OCI-LY1 (cell line): ENCODE measurements around the gene SOX13.
"Not testable (repeated sequence)": the region's sequence is repeated elsewhere in the genome, so short reads cannot be mapped to it uniquely, and the experiment has no call there.

Experiments
- H2AFZ ChIP-seq: fragments of 200-600 bp; sonication (generic), shearing (Covaris generic); 2 replicates; pipeline ENCODE4 v1.6.0; 2014; ENCODE audit warnings: antibody characterized with exemption, mild to moderate bottlenecking, low read length
- H3F3A ChIP-seq: fragments of 200-600 bp; sonication (generic), shearing (Covaris generic); 2 replicates; pipeline ENCODE4 v1.6.0; 2014; ENCODE audit warnings: mild to moderate bottlenecking, antibody characterized with exemption, low read length, moderate library complexity; ENCODE audit not compliant: insufficient read depth
- H3K27ac ChIP-seq: fragments of 200-600 bp; sonication (generic); 2 replicates; pipeline ENCODE4 v1.5.1; 2014; ENCODE audit warnings: low read length, mixed run types, mild to moderate bottlenecking, low read depth; ENCODE audit not compliant: poor library complexity, severe bottlenecking
- H3K27me3 ChIP-seq: fragments of 200-600 bp; sonication (generic); 2 replicates; pipeline ENCODE4 v1.6.0; 2014; ENCODE audit warnings: antibody characterized with exemption, mild to moderate bottlenecking, low read length, moderate library complexity; ENCODE audit not compliant: insufficient read depth
- H3K36me3 ChIP-seq: fragments of 200-600 bp; sonication (generic); 2 replicates; pipeline ENCODE4 v1.6.1; 2014; ENCODE audit warnings: mild to moderate bottlenecking, antibody characterized with exemption, low read length, moderate library complexity, mixed read lengths; ENCODE audit not compliant: insufficient read depth
- H3K4me1 ChIP-seq: fragments of 200-600 bp; sonication (generic); 2 replicates; pipeline ENCODE4 v1.5.1; 2014; ENCODE audit warnings: mild to moderate bottlenecking, low read length, moderate library complexity; ENCODE audit not compliant: insufficient read depth, severe bottlenecking
- H3K4me2 ChIP-seq: fragments of 200-600 bp; sonication (generic), shearing (Covaris generic); 2 replicates; pipeline ENCODE4 v1.6.1; 2014; ENCODE audit warnings: low read length
- H3K4me3 ChIP-seq: fragments of 200-600 bp; sonication (generic); 2 replicates; pipeline ENCODE4 v1.5.1; 2014; ENCODE audit warnings: low read length, low read depth, mild to moderate bottlenecking, mixed read lengths; ENCODE audit not compliant: poor library complexity, severe bottlenecking
- H3K79me2 ChIP-seq: fragments of 200-600 bp; shearing (Covaris generic); 2 replicates; pipeline ENCODE4 v1.6.1; 2016; ENCODE audit warnings: mixed run types, low read length, mixed read lengths; ENCODE audit not compliant: insufficient read depth
- H3K9ac ChIP-seq: fragments of 200-600 bp; sonication (generic), shearing (Covaris generic); 2 replicates; pipeline ENCODE4 v1.6.1; 2014; ENCODE audit warnings: mild to moderate bottlenecking, low read length, mixed read lengths
- H3K9me2 ChIP-seq: fragments of 200-600 bp; sonication (generic), shearing (Covaris generic); 2 replicates; pipeline ENCODE4 v1.6.1; 2014; ENCODE audit warnings: low read depth, mild to moderate bottlenecking, low read length, mixed read lengths
- H3K9me3 ChIP-seq: fragments of 200-600 bp; shearing (Covaris generic); 2 replicates; pipeline ENCODE4 v1.6.1; 2014; ENCODE audit warnings: low read length, mixed read lengths
- H4K20me1 ChIP-seq: fragments of 200-600 bp; sonication (generic), shearing (Covaris generic); 2 replicates; pipeline ENCODE4 v1.6.0; 2016; ENCODE audit warnings: mild to moderate bottlenecking, low read length; ENCODE audit not compliant: insufficient read depth
- CTCF ChIP-seq: fragments of 200-600 bp; sonication (generic), shearing (Covaris generic); IDR thresholded peaks from 2 replicates; pipeline ENCODE4 v1.5.1; 2017; ENCODE audit warnings: mild to moderate bottlenecking, antibody characterized with exemption, low read length, moderate library complexity, mixed read lengths
- EZH2 ChIP-seq: fragments of 200-600 bp; sonication (generic), shearing (Covaris generic); IDR thresholded peaks from 2 replicates; pipeline ENCODE4 v1.8.0; 2017; ENCODE audit warnings: borderline replicate concordance, mixed run types, mild to moderate bottlenecking, antibody characterized with exemption, low read length, moderate library complexity, mixed read lengths

SOX13 gene

DNA sequence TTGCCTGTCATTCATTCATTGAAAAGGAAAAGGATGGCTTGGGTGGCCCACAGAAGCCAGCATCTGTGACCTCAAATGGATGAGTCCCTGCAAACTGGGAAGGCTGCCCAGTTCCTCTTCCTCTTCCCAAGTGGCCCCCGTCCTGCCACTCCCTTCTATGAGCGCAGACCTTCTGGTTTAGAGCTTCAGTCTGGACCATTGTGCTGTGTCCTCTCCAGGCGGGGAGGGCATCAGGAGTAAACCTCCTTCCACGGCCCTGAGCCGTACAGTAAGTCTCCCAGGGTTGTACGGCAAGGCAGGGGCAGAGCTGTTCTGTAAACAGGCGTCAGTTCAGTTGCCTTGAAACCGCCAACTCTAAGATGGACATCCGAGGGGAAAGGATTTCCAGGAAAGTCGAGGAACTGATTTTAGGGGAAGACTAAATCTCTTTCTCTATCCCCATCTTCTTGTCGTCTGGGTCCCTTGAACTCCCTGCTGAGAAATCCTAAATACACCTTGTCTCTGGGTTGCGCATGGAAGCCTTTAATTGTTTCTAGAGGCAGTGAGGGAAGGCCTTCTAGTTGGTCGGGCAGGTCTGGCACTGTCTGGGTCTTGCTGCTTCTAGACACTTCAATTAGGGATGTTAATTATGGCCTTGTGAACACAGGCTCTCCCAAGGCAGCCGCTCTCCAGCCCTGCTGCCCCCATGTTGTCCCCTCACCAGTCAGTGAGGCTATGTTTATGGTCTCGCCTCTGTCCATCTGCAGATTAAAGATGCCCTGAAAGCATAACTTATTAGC lies 22.1 kb downstream of the SOX13 start:
- no peaks in the 10 kb centered on the region for H3K79me2 ChIP-seq
- H3K4me1 ChIP-seq: no peaks in the 10 kb centered on the region
- H3K27me3 ChIP-seq: 0 out of 2 replicates have a peak, but pooled peaks cover 3% of the 10 kb centered on the region
- no peak overlapping the region for H2AFZ ChIP-seq
- no peak for TF ChIP-seq EZH2
- TF ChIP-seq CTCF: no peak
- H3K9me3 ChIP-seq: no peaks in the 10 kb centered on the region
- no peaks in the 10 kb centered on the region for H4K20me1 ChIP-seq
- H3K9ac ChIP-seq: no peak overlapping the region
- H3K27ac ChIP-seq: no peak overlapping the region
- H3K36me3 ChIP-seq: no peaks in the 10 kb centered on the region
- no peak overlapping the region for H3K4me2 ChIP-seq
- no peak overlapping the region for H3K4me3 ChIP-seq
- no peaks in the 10 kb centered on the region for H3F3A ChIP-seq
- H3K9me2 ChIP-seq: no peaks in the 10 kb centered on the region

- H3K27me3 ChIP-seq: 0 out of 2 replicates have a peak, but pooled peaks cover 3% of the 10 kb centered on the region
- H3F3A ChIP-seq: no peaks in the 10 kb centered on the region
- H4K20me1 ChIP-seq: no peaks in the 10 kb centered on the region
- H3K79me2 ChIP-seq: no peaks in the 10 kb centered on the region
- TF ChIP-seq EZH2: no peak
- TF ChIP-seq CTCF: no peak
- no peak overlapping the region for H3K4me3 ChIP-seq
- H3K36me3 ChIP-seq: no peaks in the 10 kb centered on the region
- H3K4me2 ChIP-seq: no peak overlapping the region
- H3K9me2 ChIP-seq: no peaks in the 10 kb centered on the region
- no peaks in the 10 kb centered on the region for H3K9me3 ChIP-seq
- H3K9ac ChIP-seq: no peak overlapping the region
- no peak overlapping the region for H3K27ac ChIP-seq
- no peaks in the 10 kb centered on the region for H3K4me1 ChIP-seq
- no peak overlapping the region for H2AFZ ChIP-seq
These were observed 24.0 kb downstream of the SOX13 start for GRCh38 chr1:204096931-204097330.

DNA sequence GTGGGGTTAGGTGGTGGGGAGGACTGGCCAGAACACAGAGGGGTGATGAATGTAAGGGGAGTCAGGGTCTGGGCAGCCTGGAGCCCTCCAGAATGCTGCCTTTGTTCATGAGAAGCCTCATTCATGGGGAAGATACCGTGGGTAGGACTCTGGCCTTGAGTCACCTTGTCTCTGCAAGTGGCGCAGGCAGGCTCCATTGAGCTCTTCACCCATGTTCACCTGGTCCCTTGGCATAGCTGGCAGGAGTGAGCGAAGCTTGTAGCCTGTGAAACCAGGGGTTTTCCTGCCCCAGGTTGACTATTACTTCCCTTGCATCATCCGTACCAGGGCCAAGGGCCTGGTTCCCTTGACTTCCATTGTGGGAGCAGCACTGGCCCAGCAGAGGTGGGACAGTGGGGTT lies 25.8 kb downstream of the SOX13 start:
- Histone ChIP-seq H4K20me1 (no peaks in the 10 kb centered on the region), H3K27ac (no peak overlapping the region), H3K27me3 (0 out of 2 replicates have a peak, but pooled peaks cover 3% of the 10 kb centered on the region), H3K4me2 (no peak overlapping the region), H3K9me3 (no peaks in the 10 kb centered on the region), H3F3A (no peaks in the 10 kb centered on the region), H3K79me2 (no peaks in the 10 kb centered on the region), H3K9me2 (no peaks in the 10 kb centered on the region), H3K4me3 (no peak overlapping the region), H3K9ac (no peak overlapping the region), H3K4me1 (no peaks in the 10 kb centered on the region), H2AFZ (no peak overlapping the region), H3K36me3 (no peaks in the 10 kb centered on the region)
- no peak for TF ChIP-seq CTCF
- no peak for TF ChIP-seq EZH2

DNA sequence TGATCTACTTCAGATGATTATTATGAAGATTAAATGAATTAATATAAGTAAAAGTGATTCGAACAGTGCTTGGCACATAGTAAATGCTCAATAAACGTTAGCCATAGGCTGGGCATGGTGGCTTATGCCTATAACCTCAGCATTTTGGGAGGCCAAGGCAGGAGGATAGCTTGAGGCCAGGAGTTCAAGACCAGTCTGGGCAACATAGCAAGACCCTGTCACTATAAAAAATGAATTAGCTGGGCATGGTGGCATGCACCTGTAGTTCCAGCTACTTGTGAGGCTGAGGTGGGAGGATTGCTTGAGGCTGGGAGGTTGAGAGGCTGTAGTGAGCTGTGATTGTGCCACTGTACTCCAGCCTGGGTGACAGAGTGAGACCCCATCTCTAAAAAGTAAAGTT lies 26.8 kb downstream of the SOX13 start:
- not testable (repeated sequence) for H3K4me3 ChIP-seq, H3K79me2 ChIP-seq, H3K4me1 ChIP-seq, H2AFZ ChIP-seq, H3K27ac ChIP-seq, H3K9me3 ChIP-seq, H3K9ac ChIP-seq, H3K36me3 ChIP-seq, H3K27me3 ChIP-seq, H4K20me1 ChIP-seq, H3F3A ChIP-seq, H3K9me2 ChIP-seq, H3K4me2 ChIP-seq
